ENCODE measurements around the gene NFIC. TPM values are rescaled to one million over a fixed set of nuclear protein-coding genes. Genes with fewer than 3 reads are reported as not detected.

NFIC gene
- polyA plus RNA-seq, 2 of the 4 experiments (the other 2 are of a cell fraction) = 2.6 to 34.9 TPM

- no peak; a peak in 1 of 6 replicates for ATAC-seq
- Histone ChIP-seq H3K4me3 (no peak overlapping the region), H3K4me2 (no peak overlapping the region), H3K9me3 (no peaks in the 10 kb centered on the region), H3K27ac (no peak overlapping the region), H3K4me1 (no peaks in the 10 kb centered on the region)
- no peak for FAIRE-seq
- no peak for DNase-seq (ENCODE audit: low read depth in 1 of 2, low spot score in 1 of 2)
- ChIA-PET CTCF (interaction anchor here (0.8 to 1.5 kb wide), 6 partner anchors 18 to 499 kb away, joined by 3 to 6 read pairs (median 4); no protein-coding TSS in a partner anchor), POLR2A (no interaction called here)
- WGBS (ENCODE audit: missing lambda C conversion rate) = no CpG with 5 or more reads among the region's 2 CpGs
- no peak for TF ChIP-seq FOSB (CRISPR knock-in tag; IDR thresholded peaks at IDR 0.05)
- TF ChIP-seq, protein P1, sequence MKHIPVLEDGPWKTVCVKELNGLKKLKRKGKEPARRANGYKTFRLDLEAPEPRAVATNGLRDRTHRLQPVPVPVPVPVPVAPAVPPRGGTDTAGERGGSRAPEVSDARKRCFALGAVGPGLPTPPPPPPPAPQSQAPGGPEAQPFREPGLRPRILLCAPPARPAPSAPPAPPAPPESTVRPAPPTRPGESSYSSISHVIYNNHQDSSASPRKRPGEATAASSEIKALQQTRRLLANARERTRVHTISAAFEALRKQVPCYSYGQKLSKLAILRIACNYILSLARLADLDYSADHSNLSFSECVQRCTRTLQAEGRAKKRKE (CRISPR knock-in tag; IDR thresholded peaks at IDR 0.05; ENCODE audit: low read depth) = no peak
- TF ChIP-seq USF2 (IDR thresholded peaks at IDR 0.05) = no peak
- TF ChIP-seq MAZ (IDR thresholded peaks at IDR 0.05; ENCODE audit: borderline replicate concordance, low read depth, low read length) = no peak
- TF ChIP-seq MYC (IDR thresholded peaks at IDR 0.05; ENCODE audit: borderline replicate concordance, low read length) = no peak
- TF ChIP-seq POLR2AphosphoS2 (conservative IDR thresholded peaks at IDR 0.05; ENCODE audit: low read length) = no peak
- TF ChIP-seq HOXA7 (CRISPR knock-in tag; IDR thresholded peaks at IDR 0.05) = no peak
- TF ChIP-seq JUNB (IDR thresholded peaks at IDR 0.05) = no peak
- no peak for TF ChIP-seq EP300 (IDR thresholded peaks at IDR 0.05)
- no peak for TF ChIP-seq JUN (IDR thresholded peaks at IDR 0.05)
- TF ChIP-seq, protein P2, sequence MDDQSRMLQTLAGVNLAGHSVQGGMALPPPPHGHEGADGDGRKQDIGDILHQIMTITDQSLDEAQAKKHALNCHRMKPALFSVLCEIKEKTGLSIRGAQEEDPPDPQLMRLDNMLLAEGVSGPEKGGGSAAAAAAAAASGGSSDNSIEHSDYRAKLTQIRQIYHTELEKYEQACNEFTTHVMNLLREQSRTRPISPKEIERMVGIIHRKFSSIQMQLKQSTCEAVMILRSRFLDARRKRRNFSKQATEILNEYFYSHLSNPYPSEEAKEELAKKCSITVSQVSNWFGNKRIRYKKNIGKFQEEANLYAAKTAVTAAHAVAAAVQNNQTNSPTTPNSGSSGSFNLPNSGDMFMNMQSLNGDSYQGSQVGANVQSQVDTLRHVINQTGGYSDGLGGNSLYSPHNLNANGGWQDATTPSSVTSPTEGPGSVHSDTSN (IDR thresholded peaks at IDR 0.05) = no peak
Measured at GRCh38 chr19:3323026-3323425, 43.4 kb upstream of the NFIC start.

DNA sequence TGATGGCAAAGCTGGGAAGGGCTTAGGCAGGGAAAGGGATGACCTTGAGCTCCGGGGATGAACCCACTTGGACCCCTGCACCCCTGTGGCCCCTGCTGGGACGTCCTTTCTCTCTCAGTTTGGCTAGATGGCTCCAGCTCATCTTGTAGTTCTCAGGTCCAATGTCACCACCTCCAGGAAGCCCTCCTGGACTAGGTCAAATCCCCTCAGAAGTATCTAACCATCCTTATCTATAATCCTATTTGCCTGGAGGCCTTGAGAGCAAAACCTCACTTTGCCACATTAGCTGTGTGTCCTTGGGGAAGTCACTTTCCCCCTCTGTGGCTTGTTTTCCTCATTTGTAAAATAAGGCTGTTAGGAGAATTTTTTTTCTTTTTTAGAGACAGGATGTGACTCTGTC lies 42.7 kb upstream of the NFIC start:
- Histone ChIP-seq H3K9me3 (no peaks in the 10 kb centered on the region), H3K4me3 (no peak overlapping the region), H3K27ac (no peak overlapping the region), H3K4me1 (no peaks in the 10 kb centered on the region), H3K4me2 (no peak overlapping the region)
- FAIRE-seq = no peak
- ChIA-PET CTCF (interaction anchor here (0.5 to 1.5 kb wide), 12 partner anchors 10 to 612 kb away, joined by 3 to 7 read pairs (median 3); no protein-coding TSS in a partner anchor), POLR2A (no interaction called here)
- no peak for ATAC-seq
- TF ChIP-seq HES2 (IDR thresholded peaks at IDR 0.05) (no peak), FOSL2 (IDR thresholded peaks at IDR 0.05) (no peak), FOSL2 (CRISPR knock-in tag; IDR thresholded peaks at IDR 0.05) (no peak), ZFP36 (IDR thresholded peaks at IDR 0.05; ENCODE audit: borderline replicate concordance, partially characterized antibody) (peak; percentile 88), ZC3H11A (IDR thresholded peaks at IDR 0.05) (no peak), CEBPB (IDR thresholded peaks at IDR 0.05) (no peak), HOXA7 (CRISPR knock-in tag; IDR thresholded peaks at IDR 0.05) (no peak)
- DNase-seq (ENCODE audit: low read depth in 1 of 2, low spot score in 1 of 2) = no peak
- WGBS (ENCODE audit: missing lambda C conversion rate) = 6% methylated on average over 2 of the region's 2 CpGs

DNA sequence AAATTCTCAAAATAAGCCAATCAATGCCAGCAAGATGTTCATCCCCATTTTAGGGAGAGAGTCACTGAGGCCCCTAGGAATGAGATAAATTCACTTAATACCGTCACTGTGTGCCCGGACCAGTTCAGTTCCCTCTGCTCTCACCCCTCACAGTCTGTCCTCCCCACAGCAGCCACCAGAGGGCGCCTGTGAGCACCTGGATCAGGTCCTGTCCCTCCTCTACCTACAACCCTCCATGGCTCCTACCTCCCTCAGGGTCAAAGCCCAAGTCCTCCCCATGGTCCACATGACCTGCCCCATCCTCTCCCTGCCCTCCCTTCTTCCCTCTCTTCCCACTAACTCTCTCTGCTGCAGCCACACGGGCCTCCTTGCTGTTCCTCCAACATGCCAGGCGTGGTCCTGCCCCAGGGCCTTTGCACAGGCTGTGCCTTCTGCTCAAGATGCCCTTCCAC lies 42.0 kb upstream of the NFIC start:
- Histone ChIP-seq H3K4me3 (no peak overlapping the region), H3K27ac (no peak overlapping the region), H3K9me3 (no peaks in the 10 kb centered on the region), H3K4me2 (no peak overlapping the region), H3K4me1 (no peaks in the 10 kb centered on the region)
- DNase-seq (ENCODE audit: low read depth in 1 of 2, low spot score in 1 of 2) = peak in 1 of 2 experiments; percentile 57
- FAIRE-seq = no peak
- ATAC-seq = peak; percentile 68 to 82; a peak in 4 of 6 replicates
- ChIA-PET POLR2A (no interaction called here), CTCF (interaction anchor here (0.6 to 4.5 kb wide), 7 partner anchors 105 to 611 kb away, joined by 3 to 51 read pairs (median 5); no protein-coding TSS in a partner anchor)
- TF ChIP-seq FOSL2 (IDR thresholded peaks at IDR 0.05) (no peak), FOSL2 (CRISPR knock-in tag; IDR thresholded peaks at IDR 0.05) (no peak), E2F6 (IDR thresholded peaks at IDR 0.05; ENCODE audit: borderline replicate concordance, low read depth) (no peak), CTCF (IDR thresholded peaks at IDR 0.05) (peak; percentile 50), RCOR1 (IDR thresholded peaks at IDR 0.05; ENCODE audit: low read depth, low read length) (no peak), ZFP36 (IDR thresholded peaks at IDR 0.05; ENCODE audit: borderline replicate concordance, partially characterized antibody) (peak; percentile 85), FOXS1 (CRISPR knock-in tag; IDR thresholded peaks at IDR 0.05) (no peak), MAX (IDR thresholded peaks at IDR 0.05) (no peak), RAD21 (conservative IDR thresholded peaks at IDR 0.05 in 1 of 2, IDR thresholded peaks at IDR 0.05 in 1 of 2) (peak in 1 of 2 experiments; percentile 38; a peak in 2 of 5 replicates), EHF (CRISPR knock-in tag; IDR thresholded peaks at IDR 0.05) (no peak), HDAC2 (IDR thresholded peaks at IDR 0.05) (no peak), ZNF302 (CRISPR knock-in tag; IDR thresholded peaks at IDR 0.05) (no peak), KDM1A (IDR thresholded peaks at IDR 0.05; ENCODE audit: low read depth) (peak; percentile 90), SMC3 (IDR thresholded peaks at IDR 0.05) (peak; percentile 44; the same call in 1 of the 3 replicates)
- TF ChIP-seq, protein P2 (IDR thresholded peaks at IDR 0.05) = no peak
- 29% methylated on average over 5 of the region's 5 CpGs for WGBS (ENCODE audit: missing lambda C conversion rate)

Data from A549 (cell line).